Measurements from ENCODE around the gene SAP30L. TPM values are rescaled to one million over a fixed set of nuclear protein-coding genes. Genes with fewer than 3 reads are reported as not detected.
A peak's percentile ranks its signal among the peaks of the same experiment; 100 is the strongest.

The SAP30L gene
- total RNA-seq, 1 donor from 2014 or later, result 9.1 TPM

DNA sequence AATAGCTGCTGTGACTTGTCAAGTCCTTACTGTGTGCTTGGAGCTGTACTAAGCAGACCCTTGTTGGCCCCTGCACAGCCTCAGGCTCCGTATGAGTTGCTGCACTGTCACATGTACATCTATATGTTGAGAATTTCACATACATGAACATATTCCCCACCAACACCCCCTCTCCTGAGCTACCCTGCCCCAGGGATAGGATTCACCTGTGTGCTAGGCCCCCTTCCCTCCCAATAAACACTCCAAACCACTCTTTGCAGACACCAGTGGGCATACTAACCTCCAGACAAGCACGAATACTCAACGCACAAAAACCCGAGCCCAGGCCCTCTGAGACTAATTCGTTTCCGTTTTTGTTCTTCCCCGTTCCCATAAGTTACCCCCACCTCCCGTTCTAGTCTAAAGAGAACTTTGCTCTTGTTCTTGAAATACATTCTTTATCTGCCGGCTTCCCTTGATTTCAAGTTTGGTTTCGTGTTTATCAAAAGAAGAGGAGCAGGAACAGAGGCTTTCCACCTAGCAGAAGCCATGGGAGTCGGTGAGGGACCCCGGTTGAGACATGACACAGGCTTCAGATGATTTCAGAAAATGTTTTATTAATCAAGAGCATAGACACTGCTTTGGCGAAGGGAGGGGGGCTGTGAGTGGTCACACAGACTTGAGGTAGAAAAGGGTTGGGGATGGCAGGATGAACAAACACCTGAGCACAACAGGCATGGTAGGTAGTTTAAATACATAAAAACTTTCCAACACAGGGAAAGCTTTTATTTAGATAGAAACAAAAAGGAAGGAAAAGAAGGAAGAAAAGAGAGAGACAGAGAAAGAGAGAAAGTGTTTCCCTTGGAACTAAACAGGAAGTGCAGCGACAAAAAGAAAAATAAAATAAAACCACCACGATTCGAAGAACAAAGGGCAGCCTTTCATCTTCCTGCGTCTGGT, 28.9 kb downstream of the SAP30L start:
- TF ChIP-seq, protein P1, sequence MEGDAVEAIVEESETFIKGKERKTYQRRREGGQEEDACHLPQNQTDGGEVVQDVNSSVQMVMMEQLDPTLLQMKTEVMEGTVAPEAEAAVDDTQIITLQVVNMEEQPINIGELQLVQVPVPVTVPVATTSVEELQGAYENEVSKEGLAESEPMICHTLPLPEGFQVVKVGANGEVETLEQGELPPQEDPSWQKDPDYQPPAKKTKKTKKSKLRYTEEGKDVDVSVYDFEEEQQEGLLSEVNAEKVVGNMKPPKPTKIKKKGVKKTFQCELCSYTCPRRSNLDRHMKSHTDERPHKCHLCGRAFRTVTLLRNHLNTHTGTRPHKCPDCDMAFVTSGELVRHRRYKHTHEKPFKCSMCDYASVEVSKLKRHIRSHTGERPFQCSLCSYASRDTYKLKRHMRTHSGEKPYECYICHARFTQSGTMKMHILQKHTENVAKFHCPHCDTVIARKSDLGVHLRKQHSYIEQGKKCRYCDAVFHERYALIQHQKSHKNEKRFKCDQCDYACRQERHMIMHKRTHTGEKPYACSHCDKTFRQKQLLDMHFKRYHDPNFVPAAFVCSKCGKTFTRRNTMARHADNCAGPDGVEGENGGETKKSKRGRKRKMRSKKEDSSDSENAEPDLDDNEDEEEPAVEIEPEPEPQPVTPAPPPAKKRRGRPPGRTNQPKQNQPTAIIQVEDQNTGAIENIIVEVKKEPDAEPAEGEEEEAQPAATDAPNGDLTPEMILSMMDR (conservative IDR thresholded peaks at IDR 0.05; ENCODE audit: low read depth, low read length), result no peak
- no peak overlapping the region for H3K4me3 ChIP-seq (ENCODE audit: low read depth, low read length)
- DNase-seq (ENCODE audit: low read depth), result no peak

DNA sequence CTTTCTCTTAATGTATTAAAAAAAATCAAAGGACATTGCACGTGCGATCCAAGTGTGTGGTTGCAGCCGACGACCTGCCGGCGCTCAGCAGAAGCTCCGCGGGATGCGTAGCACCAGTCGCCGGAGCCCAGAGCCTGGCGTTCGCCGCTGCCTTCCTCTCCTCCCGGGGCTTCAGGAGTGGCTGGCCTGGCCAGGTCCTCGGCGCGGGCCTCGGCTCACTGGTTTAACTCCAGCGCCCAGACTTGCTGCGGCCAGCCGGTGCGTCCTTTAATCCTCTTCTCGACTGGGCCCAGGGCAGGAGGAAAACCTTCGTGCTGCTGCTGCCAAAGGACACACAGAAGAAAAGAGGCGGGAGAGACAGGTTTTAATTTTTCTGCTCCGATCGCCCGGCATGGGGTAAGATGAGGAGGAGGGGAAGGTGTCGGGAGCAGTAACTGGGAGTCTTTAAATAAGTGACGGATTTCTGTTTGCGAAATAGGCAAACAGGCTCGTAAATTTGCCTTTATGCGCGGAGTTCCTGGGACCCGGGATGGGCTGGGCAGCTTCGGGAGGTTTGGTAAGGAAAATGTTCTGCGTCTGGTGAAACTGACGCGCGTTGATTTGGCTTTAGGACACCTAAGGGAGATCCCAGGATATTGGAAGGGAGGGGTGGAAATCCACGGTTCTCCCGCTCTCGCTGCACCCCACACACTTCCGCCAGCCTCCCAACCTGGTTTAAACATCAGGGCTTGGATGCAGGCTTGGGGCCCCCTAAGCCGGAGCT, 30.0 kb downstream of the SAP30L start:
- no peak for DNase-seq (ENCODE audit: low read depth)
- H3K4me3 ChIP-seq (ENCODE audit: low read depth, low read length), result no peak overlapping the region
- TF ChIP-seq, protein P1 (conservative IDR thresholded peaks at IDR 0.05; ENCODE audit: low read depth, low read length), result no peak

DNA sequence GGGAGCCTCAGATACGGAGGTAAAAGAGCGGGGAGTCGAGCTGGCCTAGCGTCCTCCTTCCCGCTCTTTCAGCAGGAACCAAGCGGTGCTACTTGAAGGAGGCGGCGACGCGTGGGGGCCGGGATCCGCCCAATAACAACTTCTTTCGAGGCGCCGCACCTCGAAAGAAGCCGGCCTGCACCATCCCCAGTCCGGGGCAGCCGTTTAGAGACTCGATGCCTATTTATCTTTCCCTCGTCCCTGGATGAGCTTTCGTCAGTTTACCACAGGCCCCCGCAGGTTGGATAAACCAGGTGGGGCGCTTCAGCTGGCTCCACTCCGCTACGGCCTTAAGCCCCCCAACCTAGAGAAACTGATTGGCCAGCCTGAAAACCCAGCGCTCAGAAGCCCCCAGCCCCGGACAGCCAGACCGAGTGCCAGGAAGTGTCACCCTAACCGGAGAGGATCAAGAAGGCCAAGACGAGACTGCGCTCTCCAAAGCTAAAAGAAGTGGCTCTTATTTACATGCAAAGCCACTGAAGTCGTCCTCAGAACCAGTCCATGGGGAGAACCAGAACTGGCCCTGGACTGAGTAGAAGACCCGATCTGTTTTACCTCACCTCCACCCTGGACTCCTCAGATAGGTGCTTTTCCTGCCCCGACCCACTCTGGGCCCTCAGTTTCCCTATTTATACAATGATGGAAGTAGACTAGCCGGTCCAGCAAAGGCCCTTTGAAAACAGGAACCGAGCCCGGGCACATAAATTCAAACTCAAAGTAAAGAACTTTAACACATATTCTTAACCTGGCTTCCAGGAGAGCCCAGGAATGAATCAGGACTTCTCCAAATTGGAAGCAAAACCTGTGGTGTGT, 30.8 kb downstream of the SAP30L start:
- TF ChIP-seq, protein P1 (conservative IDR thresholded peaks at IDR 0.05; ENCODE audit: low read depth, low read length), result no peak
- DNase-seq (ENCODE audit: low read depth), result no peak
- no peak overlapping the region for H3K4me3 ChIP-seq (ENCODE audit: low read depth, low read length)

DNA sequence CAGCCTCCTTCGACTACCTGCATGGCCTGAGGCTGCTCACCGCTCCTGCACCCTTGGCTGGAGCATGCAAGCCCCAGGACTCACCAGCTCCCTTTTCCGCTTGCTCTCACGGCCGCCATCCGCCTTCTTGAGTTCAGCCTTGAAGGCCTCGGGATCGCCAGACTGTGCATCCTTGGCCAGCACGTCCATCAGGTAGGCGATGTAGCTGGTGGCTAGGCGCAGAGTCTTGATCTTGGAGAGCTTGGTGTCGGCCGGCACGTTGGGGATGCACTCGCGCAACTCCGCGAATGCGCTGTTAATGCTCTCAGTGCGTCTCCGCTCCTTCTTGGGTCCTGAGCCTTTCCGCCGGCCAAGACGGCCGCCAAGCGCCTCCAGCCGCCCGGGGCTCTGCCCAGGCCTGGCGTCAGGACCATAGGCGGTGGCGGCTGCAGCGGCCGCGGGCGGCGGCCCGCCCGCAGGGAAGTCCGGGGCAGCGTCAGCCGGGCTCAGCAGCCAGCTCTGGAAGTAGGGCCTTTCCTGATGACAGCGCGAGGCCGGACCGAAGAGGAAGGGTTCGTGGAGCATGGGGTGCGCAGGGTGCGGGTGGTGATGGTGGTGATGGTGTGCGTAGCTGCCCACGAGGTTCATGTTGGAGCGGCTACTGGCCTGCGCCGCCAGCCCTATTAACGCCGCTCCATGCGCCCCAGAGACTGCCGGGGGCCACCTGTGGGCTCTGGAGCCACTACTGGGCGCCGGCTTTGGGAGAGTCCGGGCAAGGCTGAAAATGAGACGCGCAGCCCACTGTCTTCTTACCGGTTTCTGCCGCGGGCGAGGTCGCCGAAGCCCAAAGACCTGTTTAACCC, 31.8 kb downstream of the SAP30L start:
- TF ChIP-seq, protein P1 (conservative IDR thresholded peaks at IDR 0.05; ENCODE audit: low read depth, low read length), result no peak
- DNase-seq (ENCODE audit: low read depth), result no peak
- peak overlapping the region; percentile 4 for H3K4me3 ChIP-seq (ENCODE audit: low read depth, low read length)

- peak within 1 kb of the TSS; percentile 4 for H3K4me3 ChIP-seq (ENCODE audit: low read depth, low read length)
- DNase-seq (ENCODE audit: low read depth), result no peak
- TF ChIP-seq, protein P1 (conservative IDR thresholded peaks at IDR 0.05; ENCODE audit: low read depth, low read length), result no peak
Measured at GRCh38 chr5:154478224-154478565, 32.4 kb downstream of the SAP30L start, which contains the start of gene HAND1. Gene HAND1 (minus strand): TSS chr5:154478227. CDS start chr5:154478008, 219 bp downstream.

GRCh38 chr5:154478752-154479159, 33.0 kb downstream of the SAP30L start:
- TF ChIP-seq, protein P1 (conservative IDR thresholded peaks at IDR 0.05; ENCODE audit: low read depth, low read length), result no peak
- no peak overlapping the region for H3K4me3 ChIP-seq (ENCODE audit: low read depth, low read length)
- no peak for DNase-seq (ENCODE audit: low read depth)
